Measurements from ENCODE around the gene PKHD1. TPM values are rescaled to one million over a fixed set of nuclear protein-coding genes. Genes with fewer than 3 reads are reported as not detected.

PKHD1 gene
- total RNA-seq, 1 experiment from 2014 or later, result not detected

DNA sequence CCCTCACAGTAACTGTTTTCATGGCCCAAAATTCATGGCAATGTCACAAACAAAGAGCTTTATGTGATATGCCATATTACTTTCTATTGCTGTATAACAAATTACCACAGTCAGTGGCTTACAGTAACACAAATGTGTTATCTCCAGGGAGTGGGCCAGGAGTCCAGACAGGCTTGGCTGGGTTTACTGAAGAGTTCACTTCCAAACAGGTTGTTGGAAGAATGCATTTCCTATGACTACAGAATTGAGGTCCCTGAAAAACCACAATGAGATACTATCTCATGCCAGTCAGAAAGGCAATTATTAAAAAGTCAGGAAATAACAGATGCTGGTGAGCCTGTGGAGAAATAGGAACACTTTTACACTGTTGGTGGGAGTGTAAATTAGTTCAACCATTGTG is 431.9 kb downstream of the PKHD1 start:
- no peaks in the 10 kb centered on the region; the same call in 1 of the 2 replicates for H3K27me3 ChIP-seq (ENCODE audit: control insufficient read depth, insufficient read depth, low read length)
- H3K36me3 ChIP-seq (ENCODE audit: control insufficient read depth, insufficient read depth, low read length), result no peaks in the 10 kb centered on the region
- BruUV-seq (replicated peaks), result no TSS peak
- DNase-seq (ENCODE audit: low read depth, low spot score), result no peak
- intact Hi-C loops (cut with micrococcal nuclease; ENCODE audit: unreplicated experiment), result no loop called here
- no peaks in the 10 kb centered on the region for H3K9me3 ChIP-seq (ENCODE audit: control insufficient read depth, insufficient read depth, low read depth, low read length)
- in situ Hi-C loops (cut with HindIII; ENCODE audit: low pct_unique_long_range_greater_than_20kb, low sequenced_read_pairs), result no loop called here
- ChIA-PET CTCF (no interaction called here), POLR2A (no interaction called here)
- no peak overlapping the region for H3K4me3 ChIP-seq (ENCODE audit: low read depth in 2 of 2, low read length in 2 of 2)
- H3K4me1 ChIP-seq (ENCODE audit: control insufficient read depth, insufficient read depth, low read length), result no peaks in the 10 kb centered on the region
- TF ChIP-seq POLR2AphosphoS5 (IDR thresholded peaks at IDR 0.05; ENCODE audit: low read depth, low read length), result no peak
- TF ChIP-seq, protein P1, sequence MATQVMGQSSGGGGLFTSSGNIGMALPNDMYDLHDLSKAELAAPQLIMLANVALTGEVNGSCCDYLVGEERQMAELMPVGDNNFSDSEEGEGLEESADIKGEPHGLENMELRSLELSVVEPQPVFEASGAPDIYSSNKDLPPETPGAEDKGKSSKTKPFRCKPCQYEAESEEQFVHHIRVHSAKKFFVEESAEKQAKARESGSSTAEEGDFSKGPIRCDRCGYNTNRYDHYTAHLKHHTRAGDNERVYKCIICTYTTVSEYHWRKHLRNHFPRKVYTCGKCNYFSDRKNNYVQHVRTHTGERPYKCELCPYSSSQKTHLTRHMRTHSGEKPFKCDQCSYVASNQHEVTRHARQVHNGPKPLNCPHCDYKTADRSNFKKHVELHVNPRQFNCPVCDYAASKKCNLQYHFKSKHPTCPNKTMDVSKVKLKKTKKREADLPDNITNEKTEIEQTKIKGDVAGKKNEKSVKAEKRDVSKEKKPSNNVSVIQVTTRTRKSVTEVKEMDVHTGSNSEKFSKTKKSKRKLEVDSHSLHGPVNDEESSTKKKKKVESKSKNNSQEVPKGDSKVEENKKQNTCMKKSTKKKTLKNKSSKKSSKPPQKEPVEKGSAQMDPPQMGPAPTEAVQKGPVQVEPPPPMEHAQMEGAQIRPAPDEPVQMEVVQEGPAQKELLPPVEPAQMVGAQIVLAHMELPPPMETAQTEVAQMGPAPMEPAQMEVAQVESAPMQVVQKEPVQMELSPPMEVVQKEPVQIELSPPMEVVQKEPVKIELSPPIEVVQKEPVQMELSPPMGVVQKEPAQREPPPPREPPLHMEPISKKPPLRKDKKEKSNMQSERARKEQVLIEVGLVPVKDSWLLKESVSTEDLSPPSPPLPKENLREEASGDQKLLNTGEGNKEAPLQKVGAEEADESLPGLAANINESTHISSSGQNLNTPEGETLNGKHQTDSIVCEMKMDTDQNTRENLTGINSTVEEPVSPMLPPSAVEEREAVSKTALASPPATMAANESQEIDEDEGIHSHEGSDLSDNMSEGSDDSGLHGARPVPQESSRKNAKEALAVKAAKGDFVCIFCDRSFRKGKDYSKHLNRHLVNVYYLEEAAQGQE (IDR thresholded peaks at IDR 0.05; ENCODE audit: insufficient read depth in 1 of 2, low read depth in 2 of 2, low read length in 1 of 2), result no peak
- no peak for TF ChIP-seq TCF7L2 (IDR thresholded peaks at IDR 0.05; ENCODE audit: low read depth, low read length)
- TF ChIP-seq CTCF (IDR thresholded peaks at IDR 0.05), result no peak
- no peak for TF ChIP-seq SIN3A (IDR thresholded peaks at IDR 0.05; ENCODE audit: borderline replicate concordance, insufficient read depth, low read depth, low read length)
- no peak overlapping the region for H3K27ac ChIP-seq (ENCODE audit: low read length)
- no peak for ATAC-seq

DNA sequence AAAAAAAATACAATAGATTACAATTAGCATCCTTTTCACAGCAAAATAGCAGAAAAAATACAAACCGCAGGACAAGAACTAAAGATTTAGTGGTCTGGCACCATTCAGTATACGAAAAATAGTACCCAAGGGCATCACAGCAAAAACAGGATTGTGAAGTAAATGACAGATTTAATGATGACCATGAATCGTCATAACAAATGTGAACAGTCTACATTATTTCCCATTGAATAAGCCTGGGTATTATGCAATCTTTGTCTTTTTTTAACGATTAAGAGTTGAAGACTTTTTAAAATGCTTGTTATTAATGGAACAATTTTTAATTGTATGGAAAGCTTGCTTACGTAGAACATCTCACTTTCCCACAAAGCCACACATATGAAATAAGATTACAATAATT is 432.8 kb downstream of the PKHD1 start:
- ATAC-seq (no peak), DNase-seq (ENCODE audit: low read depth, low spot score) (no peak)
- Histone ChIP-seq H3K36me3 (ENCODE audit: control insufficient read depth, insufficient read depth, low read length) (no peaks in the 10 kb centered on the region), H3K9me3 (ENCODE audit: control insufficient read depth, insufficient read depth, low read depth, low read length) (no peaks in the 10 kb centered on the region), H3K4me1 (ENCODE audit: control insufficient read depth, insufficient read depth, low read length) (no peaks in the 10 kb centered on the region), H3K4me3 (ENCODE audit: low read depth in 2 of 2, low read length in 2 of 2) (no peak overlapping the region), H3K27me3 (ENCODE audit: control insufficient read depth, insufficient read depth, low read length) (no peaks in the 10 kb centered on the region; the same call in 1 of the 2 replicates), H3K27ac (ENCODE audit: low read length) (no peak overlapping the region)
- ChIA-PET POLR2A (no interaction called here), CTCF (no interaction called here)
- TF ChIP-seq POLR2AphosphoS5 (IDR thresholded peaks at IDR 0.05; ENCODE audit: low read depth, low read length), result no peak
- intact Hi-C loops (cut with micrococcal nuclease; ENCODE audit: unreplicated experiment), result no loop called here
- no TSS peak for BruUV-seq (replicated peaks)
- in situ Hi-C loops (cut with HindIII; ENCODE audit: low pct_unique_long_range_greater_than_20kb, low sequenced_read_pairs), result no loop called here

GRCh38 chr6:51651132-51651817 is 436.1 kb downstream of the PKHD1 start:
- ChIA-PET POLR2A (no interaction called here), CTCF (no interaction called here)
- DNase-seq (ENCODE audit: low read depth, low spot score) (no peak), ATAC-seq (no peak)
- in situ Hi-C loops (cut with HindIII; ENCODE audit: low pct_unique_long_range_greater_than_20kb, low sequenced_read_pairs) (no loop called here), intact Hi-C loops (cut with micrococcal nuclease; ENCODE audit: unreplicated experiment) (no loop called here)
- no peak overlapping the region for H3K4me3 ChIP-seq (ENCODE audit: low read depth in 2 of 2, low read length in 2 of 2)
- no peaks in the 10 kb centered on the region for H3K4me1 ChIP-seq (ENCODE audit: control insufficient read depth, insufficient read depth, low read length)
- no peak overlapping the region for H3K27ac ChIP-seq (ENCODE audit: low read length)
- H3K27me3 ChIP-seq (ENCODE audit: control insufficient read depth, insufficient read depth, low read length), result no peaks in the 10 kb centered on the region; the same call in 1 of the 2 replicates
- no peaks in the 10 kb centered on the region for H3K36me3 ChIP-seq (ENCODE audit: control insufficient read depth, insufficient read depth, low read length)
- TF ChIP-seq SIN3A (IDR thresholded peaks at IDR 0.05; ENCODE audit: borderline replicate concordance, insufficient read depth, low read depth, low read length) (no peak), TCF7L2 (IDR thresholded peaks at IDR 0.05; ENCODE audit: low read depth, low read length) (no peak), POLR2AphosphoS5 (IDR thresholded peaks at IDR 0.05; ENCODE audit: low read depth, low read length) (no peak), CTCF (IDR thresholded peaks at IDR 0.05) (no peak)
- TF ChIP-seq, protein P1 (IDR thresholded peaks at IDR 0.05; ENCODE audit: insufficient read depth in 1 of 2, low read depth in 2 of 2, low read length in 1 of 2), result no peak
- no TSS peak for BruUV-seq (replicated peaks)
- H3K9me3 ChIP-seq (ENCODE audit: control insufficient read depth, insufficient read depth, low read depth, low read length), result no peaks in the 10 kb centered on the region
